Ovary (tissue), 9 donors: ENCODE measurements around the gene IL21R. TPM values are rescaled to one million over a fixed set of nuclear protein-coding genes. Genes with fewer than 3 reads are reported as not detected.
"Not testable (repeated sequence)": the region's sequence is repeated elsewhere in the genome, so short reads cannot be mapped to it uniquely, and the experiment has no call there.

Experiments
- DNase-seq, 5 donors: peaks; one replicate each; pipeline ENCODE4 v3.0.0-alpha.2; 2019 to 2020
- H3K27ac ChIP-seq, 2 donors: fragments of 200-600 bp; one replicate each; pipeline versions ENCODE4 v1.5.1 to v1.8.0; 2019 to 2022
- H3K27me3 ChIP-seq: fragments of 200-600 bp; one replicate; pipeline ENCODE4 v1.8.0; 2022
- H3K36me3 ChIP-seq: fragments of 200-600 bp; sonication (generic); one replicate; pipeline ENCODE4 v1.5.1; 2019
- H3K4me1 ChIP-seq: one replicate; pipeline ENCODE4 v1.8.1; 2013; ENCODE audit warnings: mild to moderate bottlenecking, moderate library complexity; ENCODE audit not compliant: insufficient read depth
- H3K4me3 ChIP-seq: fragments of 200-600 bp; sonication (generic); one replicate; pipeline ENCODE4 v1.5.1; 2017
- H3K9me3 ChIP-seq, 2 donors: fragments of 200-600 bp in 1 of 2; sonication (generic) in 1 of 2; one replicate each; pipeline versions ENCODE4 v1.5.1 to v1.8.1; 2013 to 2019; ENCODE audit warnings: mild to moderate bottlenecking in 1 of 2, moderate library complexity in 1 of 2
- EP300 ChIP-seq: sonication (generic); formaldehyde crosslinking; IDR thresholded peaks from one replicate; pipeline ENCODE4 v1.6.1; 2017; ENCODE audit warnings: antibody characterized with exemption
- POLR2A ChIP-seq: fragments of 450-650 bp; IDR thresholded peaks from one replicate; pipeline ENCODE4 v1.6.1; 2017; ENCODE audit warnings: antibody characterized with exemption, mild to moderate bottlenecking, moderate library complexity
- WGBS, 3 donors: extraction: QIAGEN DNeasy Blood & Tissue Kit in 1 of 3; methylation state at CpG; one replicate each; pipeline versions ENCODE4 v1.1.5 to v1.1.7; 2013 to 2017; 5-methylcytosine and 5-hydroxymethylcytosine counted together
- intact Hi-C, 4 donors: fragments of 100-400 bp; cut with DNase I; formaldehyde crosslinking; loops; one replicate each; pipeline versions ENCODE4 v1.11.0 to v1.15.1; 2022 to 2023
- polyA plus RNA-seq, 2 donors: library from polyadenylated mRNA; stranded (reverse); fragments of 200-250 nt in 1 of 2; fragments of 350-450 nt in 1 of 2; fragmentation: Illumina TruSeq in 1 of 2; extraction: RNeasy Lipid Tissue Mini Kit (QIAGEN cat#74804) in 1 of 2; gene quantifications; one replicate each; pipeline ENCODE4 v1.2.3, GENCODE V29; 2013 to 2014
- total RNA-seq, 7 donors: library from RNA; depleted of rRNA in 2 of 7; stranded (reverse); fragments of >200 nt in 2 of 7; fragmentation: NEBNext Ultra II Directional in 3 of 7; extraction: Animal tissue kit (Norgen Biotek cat#: 25700) in 3 of 7; gene quantifications; one replicate each; pipeline versions ENCODE4 v1.1.0 to v1.2.4, GENCODE V29; 2016 to 2023
- TF ChIP-seq, protein P1 (sequence below), 3 donors: fragments of 450-650 bp in 2 of 3; fragments of 200-600 bp in 1 of 3; IDR thresholded peaks; one replicate each; pipeline versions ENCODE4 v1.5.1 to v1.8.0; 2016 to 2022; ENCODE audit warnings: antibody characterized with exemption in 3 of 3, mild to moderate bottlenecking in 1 of 3
- donor health status: DM: no; HTN: no; CAD: no; lungs with moderate emphysema.
- donor health status: DM: no; HTN: no; CAD: no.
- donor health status: Bipolar disorder and iron deficiency.
- donor health status: DM: yes; HTN: yes; CAD: no.
- donor health status: DM: no; HTN: no; CAD: no.
- donor health status: DM: yes; HTN: yes; CAD: no.

IL21R gene
- total and polyA plus RNA-seq, 9 donors: 0.01 to 1.00 (median 0.23) TPM; not detected in 2

DNA sequence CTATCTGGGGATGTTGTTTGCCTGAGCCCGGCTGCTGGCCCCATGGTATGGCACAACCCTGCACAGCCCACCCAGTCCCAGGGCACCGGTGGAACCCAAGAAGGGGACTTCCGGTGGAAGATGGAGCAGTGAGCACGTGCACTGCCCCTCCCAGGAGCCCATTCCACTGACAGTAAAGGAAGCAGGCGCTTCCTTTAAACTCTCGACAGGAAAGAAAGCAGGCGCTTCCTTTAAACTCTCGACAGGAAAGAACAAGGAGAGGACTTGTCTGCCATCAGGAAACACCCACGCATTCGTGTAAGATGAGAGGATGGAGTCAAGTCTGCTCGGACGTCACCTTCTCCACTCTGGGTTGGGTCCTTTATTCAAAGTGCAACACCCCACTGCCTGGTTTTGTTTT lies 53.7 kb downstream of the IL21R start:
- 33 to 40% (median 34%) methylated on average over 12 of the region's 12 CpGs for WGBS, 3 donors
- Histone ChIP-seq H3K27me3 (no peaks in the 10 kb centered on the region), H3K27ac (no peak overlapping the region), H3K4me3 (no peak overlapping the region), H3K4me1 (no peaks in the 10 kb centered on the region), H3K36me3 (no peaks in the 10 kb centered on the region), H3K9me3 (no peaks in the 10 kb centered on the region)
- no peak for DNase-seq
- intact Hi-C loops: loop anchor here in 2 of 4 donors (5.0 to 10.0 kb wide), 2 partner anchors 223 to 281 kb away; no protein-coding TSS in a partner anchor
- no peak for TF ChIP-seq EP300

DNA sequence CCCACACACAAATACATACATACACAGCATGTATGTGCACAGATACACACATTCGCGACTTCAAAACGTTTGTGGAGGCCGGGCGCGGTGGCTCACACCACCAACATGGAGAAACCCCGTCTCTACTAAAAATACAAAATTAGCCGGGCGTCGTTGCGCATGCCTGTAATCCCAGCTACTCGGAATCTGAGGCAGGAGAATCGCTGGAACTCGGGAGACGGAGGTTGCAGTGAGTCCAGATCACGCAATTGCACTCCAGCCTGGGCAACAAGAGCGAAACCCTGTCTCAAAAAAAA lies 55.6 kb downstream of the IL21R start:
- H3K4me1 ChIP-seq, H3K27ac ChIP-seq, H3K4me3 ChIP-seq, H3K9me3 ChIP-seq, DNase-seq, H3K27me3 ChIP-seq, H3K36me3 ChIP-seq: not testable (repeated sequence)
- WGBS, 3 donors: 90 to 93% (median 91%) methylated on average over 17 of the region's 17 CpGs
- intact Hi-C loops: loop anchor here in 2 of 4 donors (5.0 to 10.0 kb wide), 2 partner anchors 225 to 283 kb away; no protein-coding TSS in a partner anchor

DNA sequence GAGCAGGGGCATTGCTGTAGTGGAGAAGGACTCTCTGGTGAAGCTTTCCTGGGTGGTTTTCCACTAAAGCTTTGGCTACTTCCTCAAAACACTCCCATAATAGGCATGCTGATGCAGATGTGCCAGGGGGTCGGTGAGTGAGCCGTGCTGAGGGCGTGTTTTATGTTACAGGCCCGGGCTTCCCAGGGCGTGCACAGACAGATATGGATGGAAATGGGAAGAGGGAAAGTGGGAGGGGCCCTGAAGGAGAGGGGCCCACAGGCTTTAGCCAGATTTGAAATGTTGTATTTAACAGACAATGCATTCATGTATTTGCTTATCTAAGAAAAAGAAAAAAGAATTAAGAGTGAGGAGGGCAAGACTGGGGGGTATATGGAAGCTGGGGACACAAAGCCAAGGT lies 56.3 kb downstream of the IL21R start:
- H3K36me3 ChIP-seq: no peaks in the 10 kb centered on the region
- no peak overlapping the region for H3K27ac ChIP-seq
- no peaks in the 10 kb centered on the region for H3K27me3 ChIP-seq
- WGBS, 3 donors: 40 to 55% (median 48%) methylated on average over 5 of the region's 5 CpGs
- no peaks in the 10 kb centered on the region for H3K4me1 ChIP-seq
- TF ChIP-seq POLR2A (no peak), EP300 (no peak)
- TF ChIP-seq, protein P1, sequence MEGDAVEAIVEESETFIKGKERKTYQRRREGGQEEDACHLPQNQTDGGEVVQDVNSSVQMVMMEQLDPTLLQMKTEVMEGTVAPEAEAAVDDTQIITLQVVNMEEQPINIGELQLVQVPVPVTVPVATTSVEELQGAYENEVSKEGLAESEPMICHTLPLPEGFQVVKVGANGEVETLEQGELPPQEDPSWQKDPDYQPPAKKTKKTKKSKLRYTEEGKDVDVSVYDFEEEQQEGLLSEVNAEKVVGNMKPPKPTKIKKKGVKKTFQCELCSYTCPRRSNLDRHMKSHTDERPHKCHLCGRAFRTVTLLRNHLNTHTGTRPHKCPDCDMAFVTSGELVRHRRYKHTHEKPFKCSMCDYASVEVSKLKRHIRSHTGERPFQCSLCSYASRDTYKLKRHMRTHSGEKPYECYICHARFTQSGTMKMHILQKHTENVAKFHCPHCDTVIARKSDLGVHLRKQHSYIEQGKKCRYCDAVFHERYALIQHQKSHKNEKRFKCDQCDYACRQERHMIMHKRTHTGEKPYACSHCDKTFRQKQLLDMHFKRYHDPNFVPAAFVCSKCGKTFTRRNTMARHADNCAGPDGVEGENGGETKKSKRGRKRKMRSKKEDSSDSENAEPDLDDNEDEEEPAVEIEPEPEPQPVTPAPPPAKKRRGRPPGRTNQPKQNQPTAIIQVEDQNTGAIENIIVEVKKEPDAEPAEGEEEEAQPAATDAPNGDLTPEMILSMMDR (IDR thresholded peaks at IDR 0.05): no peak
- no peak for DNase-seq
- H3K9me3 ChIP-seq: no peaks in the 10 kb centered on the region
- H3K4me3 ChIP-seq: no peak overlapping the region
- intact Hi-C loops: loop anchor here in 2 of 4 donors (5.0 to 10.0 kb wide), 2 partner anchors 226 to 283 kb away; no protein-coding TSS in a partner anchor

DNA sequence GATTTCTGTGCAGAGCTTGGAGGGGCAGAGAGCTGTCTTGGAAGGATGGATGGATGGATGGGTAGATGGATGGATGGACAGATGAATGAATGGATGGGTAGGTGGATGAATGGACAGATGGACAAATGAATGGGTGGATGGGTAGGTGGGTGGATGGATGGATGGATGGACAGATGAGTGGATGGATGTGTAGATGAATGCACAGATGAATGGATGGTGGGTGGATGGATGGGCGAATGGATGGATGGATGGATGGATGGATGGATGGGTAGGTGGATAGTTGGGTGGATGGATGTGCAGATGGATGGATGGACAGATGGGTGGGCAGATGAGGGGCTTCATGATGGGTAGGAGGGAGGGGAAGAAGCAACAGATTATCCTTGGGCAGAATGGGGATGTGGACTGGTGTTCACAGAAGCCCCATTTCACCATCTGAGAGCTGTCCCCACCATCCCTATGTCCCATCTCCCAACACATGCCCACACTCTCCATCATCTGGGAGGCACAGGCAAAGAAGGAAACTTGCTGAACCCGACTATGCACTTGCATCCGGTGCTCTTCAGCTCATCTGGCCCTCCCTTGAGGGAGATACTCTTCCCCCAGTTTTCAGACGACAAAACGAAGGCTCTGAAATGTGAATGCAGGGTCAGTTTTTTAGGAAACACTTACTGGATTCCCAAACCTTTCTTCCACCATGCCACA lies 57.2 kb downstream of the IL21R start:
- TF ChIP-seq POLR2A (no peak), EP300 (no peak)
- TF ChIP-seq, protein P1 (IDR thresholded peaks at IDR 0.05): no peak
- no peak for DNase-seq

DNA sequence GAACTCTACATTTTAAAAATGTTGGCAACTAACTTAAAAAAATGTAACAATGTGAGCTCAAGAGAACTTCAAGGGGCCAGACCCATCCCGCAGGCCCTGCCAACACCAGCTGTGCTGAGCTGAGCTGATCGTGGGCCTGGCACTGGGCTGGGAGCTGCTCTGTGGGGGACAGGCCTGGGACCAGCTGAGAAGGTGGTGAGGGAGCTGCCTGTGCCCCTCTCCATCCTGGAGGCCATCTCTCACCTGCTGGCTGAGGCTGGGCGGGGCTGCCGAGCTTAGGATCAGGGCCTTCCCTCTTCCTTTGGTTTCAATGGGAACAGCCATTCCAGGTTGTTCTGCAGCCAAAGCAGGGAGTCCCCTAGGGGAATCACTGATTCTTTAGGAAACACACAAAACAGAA lies 58.2 kb downstream of the IL21R start:
- 65 to 68% (median 65%) methylated on average over 4 of the region's 4 CpGs for WGBS, 3 donors
- Histone ChIP-seq H3K4me3 (no peak overlapping the region), H3K36me3 (no peaks in the 10 kb centered on the region), H3K27ac (no peak overlapping the region), H3K27me3 (no peaks in the 10 kb centered on the region), H3K4me1 (no peaks in the 10 kb centered on the region), H3K9me3 (no peaks in the 10 kb centered on the region)
- DNase-seq: no peak
- intact Hi-C loops: no loop called here
- TF ChIP-seq, protein P1 (IDR thresholded peaks at IDR 0.05): no peak
- no peak for TF ChIP-seq POLR2A
- no peak for TF ChIP-seq EP300

More for the DNA sequence above, 57.2 kb downstream of the IL21R start:
- Histone ChIP-seq H3K27me3 (no peaks in the 10 kb centered on the region), H3K4me1 (no peaks in the 10 kb centered on the region), H3K36me3 (no peaks in the 10 kb centered on the region), H3K4me3 (no peak overlapping the region), H3K27ac (no peak overlapping the region), H3K9me3 (no peaks in the 10 kb centered on the region)
- WGBS, 3 donors: 79 to 87% (median 80%) methylated on average over 5 of the region's 5 CpGs
- intact Hi-C loops: loop anchor here in 2 of 4 donors (5.0 to 10.0 kb wide), 2 partner anchors 227 to 284 kb away; no protein-coding TSS in a partner anchor
